Measurements from ENCODE around the gene ECE2.

The ECE2 gene

DNA sequence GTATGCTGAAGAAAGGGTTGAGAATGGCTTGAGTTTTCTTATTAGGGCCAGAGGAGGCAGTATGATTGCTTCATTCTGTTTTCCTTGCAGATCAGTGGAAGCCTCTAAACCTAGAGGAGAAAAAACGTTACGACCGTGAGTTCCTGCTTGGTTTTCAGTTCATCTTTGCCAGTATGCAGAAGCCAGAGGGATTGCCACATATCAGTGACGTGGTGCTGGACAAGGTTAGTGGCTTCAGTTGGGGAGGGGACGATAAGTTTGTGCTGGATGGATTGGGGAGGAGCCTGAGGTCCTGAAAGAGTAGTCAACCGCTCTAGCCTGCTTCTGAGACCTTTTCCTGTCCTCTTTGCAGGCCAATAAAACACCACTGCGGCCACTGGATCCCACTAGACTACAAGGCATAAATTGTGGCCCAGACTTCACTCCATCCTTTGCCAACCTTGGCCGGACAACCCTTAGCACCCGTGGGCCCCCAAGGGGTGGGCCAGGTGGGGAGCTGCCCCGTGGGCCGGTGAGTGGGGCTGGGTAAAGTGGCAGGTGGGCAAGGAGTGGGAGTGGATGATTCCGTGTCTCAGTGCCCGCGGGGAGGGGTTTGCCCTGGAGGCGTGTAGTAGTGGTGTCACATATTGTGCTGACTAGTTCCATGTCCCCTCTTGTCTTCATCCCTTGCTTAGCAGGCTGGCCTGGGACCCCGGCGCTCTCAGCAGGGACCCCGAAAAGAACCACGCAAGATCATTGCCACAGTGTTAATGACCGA lies 47.1 kb downstream of the ECE2 start:
- H3K4me3 ChIP-seq (ENCODE audit: low read length) = no peak overlapping the region
- H3K36me3 ChIP-seq (ENCODE audit: control insufficient read depth, insufficient read depth, low read length) = peaks cover 48% of the 10 kb centered on the region

DNA sequence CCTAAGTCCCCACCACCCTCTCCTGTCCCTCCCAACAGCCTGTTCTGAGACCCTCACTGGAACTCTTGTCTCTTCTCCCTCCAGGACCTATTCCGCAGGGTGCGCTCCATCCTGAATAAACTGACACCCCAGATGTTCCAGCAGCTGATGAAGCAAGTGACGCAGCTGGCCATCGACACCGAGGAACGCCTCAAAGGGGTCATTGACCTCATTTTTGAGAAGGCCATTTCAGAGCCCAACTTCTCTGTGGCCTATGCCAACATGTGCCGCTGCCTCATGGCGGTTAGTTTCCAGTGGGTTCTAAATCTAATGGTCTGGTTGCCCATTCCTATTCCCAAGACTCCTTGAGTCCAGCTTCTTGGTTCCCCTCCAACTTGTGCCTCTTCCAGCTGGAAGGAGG lies 47.9 kb downstream of the ECE2 start:
- H2BK5ac ChIP-seq (ENCODE audit: low read length) = no peak overlapping the region

More for the DNA sequence above, 47.1 kb downstream of the ECE2 start:
- WGBS (ENCODE audit: extremely low coverage, insufficient coverage, low lambda C conversion rate) = no CpG with 5 or more reads among the region's 20 CpGs
- H3K4me2 ChIP-seq (ENCODE audit: low read length) = no peak overlapping the region
- no peaks in the 10 kb centered on the region for H3K27me3 ChIP-seq (ENCODE audit: insufficient read depth, low read length, poor library complexity)
- no peak overlapping the region for H3K27ac ChIP-seq (ENCODE audit: low read depth, low read length)
- no peak overlapping the region for H2BK5ac ChIP-seq (ENCODE audit: low read length)
- no peak overlapping the region for H3K18ac ChIP-seq (ENCODE audit: low read length)
- H3K79me1 ChIP-seq (ENCODE audit: low read length) = peaks cover 24% of the 10 kb centered on the region
- no peak overlapping the region for H4K5ac ChIP-seq (ENCODE audit: low read length)
- H4K8ac ChIP-seq (ENCODE audit: low read depth, low read length) = no peak overlapping the region
- peaks cover 35% of the 10 kb centered on the region for H3K79me2 ChIP-seq (ENCODE audit: control insufficient read depth, insufficient read depth, low read length)
- H3K23ac ChIP-seq (ENCODE audit: low read length) = no peak overlapping the region
- H3K56ac ChIP-seq (ENCODE audit: low read length) = no peak overlapping the region
- no peak overlapping the region for H2BK15ac ChIP-seq (replicated peaks; ENCODE audit: low read depth)
- H3K4me1 ChIP-seq (ENCODE audit: control insufficient read depth, low read depth, low read length) = no peaks in the 10 kb centered on the region
- no peak overlapping the region for H2AK5ac ChIP-seq (ENCODE audit: low read length)
- H3K4ac ChIP-seq (ENCODE audit: low read depth, low read length) = no peak overlapping the region
- no peak overlapping the region for H2BK120ac ChIP-seq (ENCODE audit: low read depth, low read length)
- no peak for DNase-seq
- no peak overlapping the region for H3K9ac ChIP-seq (ENCODE audit: low read length)

DNA sequence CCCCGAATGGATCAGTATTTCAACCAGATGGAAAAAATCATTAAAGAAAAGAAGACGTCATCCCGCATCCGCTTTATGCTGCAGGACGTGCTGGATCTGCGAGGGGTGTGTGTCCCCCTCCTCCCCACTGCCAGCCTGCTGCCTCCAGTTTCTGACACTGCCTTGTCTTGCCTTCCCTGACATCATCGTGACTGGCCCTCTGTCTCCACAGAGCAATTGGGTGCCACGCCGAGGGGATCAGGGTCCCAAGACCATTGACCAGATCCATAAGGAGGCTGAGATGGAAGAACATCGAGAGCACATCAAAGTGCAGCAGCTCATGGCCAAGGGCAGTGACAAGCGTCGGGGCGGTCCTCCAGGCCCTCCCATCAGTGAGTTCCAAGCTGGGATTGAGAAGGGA lies 49.4 kb downstream of the ECE2 start:
- no peak overlapping the region for H3K4me3 ChIP-seq (ENCODE audit: low read length)
- H2BK15ac ChIP-seq (replicated peaks; ENCODE audit: low read depth) = no peak overlapping the region
- no peaks in the 10 kb centered on the region for H3K27me3 ChIP-seq (ENCODE audit: insufficient read depth, low read length, poor library complexity)
- no peak overlapping the region for H3K18ac ChIP-seq (ENCODE audit: low read length)
- no peak overlapping the region for H4K5ac ChIP-seq (ENCODE audit: low read length)
- H3K4me2 ChIP-seq (ENCODE audit: low read length) = no peak overlapping the region
- no peak overlapping the region for H3K23ac ChIP-seq (ENCODE audit: low read length)
- no peak overlapping the region for H2AK5ac ChIP-seq (ENCODE audit: low read length)
- H3K4me1 ChIP-seq (ENCODE audit: control insufficient read depth, low read depth, low read length) = no peaks in the 10 kb centered on the region
- no peak overlapping the region for H3K4ac ChIP-seq (ENCODE audit: low read depth, low read length)
- H3K9ac ChIP-seq (ENCODE audit: low read length) = no peak overlapping the region
- no peak overlapping the region for H4K8ac ChIP-seq (ENCODE audit: low read depth, low read length)
- no peak overlapping the region for H2BK120ac ChIP-seq (ENCODE audit: low read depth, low read length)
- no peak overlapping the region for H3K56ac ChIP-seq (ENCODE audit: low read length)
- no peak for DNase-seq
- H3K79me1 ChIP-seq (ENCODE audit: low read length) = peaks cover 21% of the 10 kb centered on the region
- no peak overlapping the region for H3K27ac ChIP-seq (ENCODE audit: low read depth, low read length)
- H3K79me2 ChIP-seq (ENCODE audit: control insufficient read depth, insufficient read depth, low read length) = peaks cover 15% of the 10 kb centered on the region
- peaks cover 54% of the 10 kb centered on the region for H3K36me3 ChIP-seq (ENCODE audit: control insufficient read depth, insufficient read depth, low read length)
- no CpG with 5 or more reads among the region's 13 CpGs for WGBS (ENCODE audit: extremely low coverage, insufficient coverage, low lambda C conversion rate)
- H2BK5ac ChIP-seq (ENCODE audit: low read length) = no peak overlapping the region

More for the DNA sequence above, 47.9 kb downstream of the ECE2 start:
- H3K4ac ChIP-seq (ENCODE audit: low read depth, low read length) = no peak overlapping the region
- no peak overlapping the region for H2BK15ac ChIP-seq (replicated peaks; ENCODE audit: low read depth)
- no peak overlapping the region for H3K23ac ChIP-seq (ENCODE audit: low read length)
- no peak overlapping the region for H4K8ac ChIP-seq (ENCODE audit: low read depth, low read length)
- peaks cover 28% of the 10 kb centered on the region for H3K79me2 ChIP-seq (ENCODE audit: control insufficient read depth, insufficient read depth, low read length)
- H3K4me2 ChIP-seq (ENCODE audit: low read length) = no peak overlapping the region
- H3K18ac ChIP-seq (ENCODE audit: low read length) = no peak overlapping the region
- H3K9ac ChIP-seq (ENCODE audit: low read length) = no peak overlapping the region
- no peak overlapping the region for H3K56ac ChIP-seq (ENCODE audit: low read length)
- no peaks in the 10 kb centered on the region for H3K27me3 ChIP-seq (ENCODE audit: insufficient read depth, low read length, poor library complexity)
- no peak for DNase-seq
- no peak overlapping the region for H4K5ac ChIP-seq (ENCODE audit: low read length)
- H3K4me3 ChIP-seq (ENCODE audit: low read length) = no peak overlapping the region
- no peaks in the 10 kb centered on the region for H3K4me1 ChIP-seq (ENCODE audit: control insufficient read depth, low read depth, low read length)
- WGBS (ENCODE audit: extremely low coverage, insufficient coverage, low lambda C conversion rate) = no CpG with 5 or more reads among the region's 8 CpGs
- peaks cover 52% of the 10 kb centered on the region for H3K36me3 ChIP-seq (ENCODE audit: control insufficient read depth, insufficient read depth, low read length)
- no peak overlapping the region for H3K27ac ChIP-seq (ENCODE audit: low read depth, low read length)
- H3K79me1 ChIP-seq (ENCODE audit: low read length) = peaks cover 27% of the 10 kb centered on the region
- no peak overlapping the region for H2AK5ac ChIP-seq (ENCODE audit: low read length)
- H2BK120ac ChIP-seq (ENCODE audit: low read depth, low read length) = no peak overlapping the region

DNA sequence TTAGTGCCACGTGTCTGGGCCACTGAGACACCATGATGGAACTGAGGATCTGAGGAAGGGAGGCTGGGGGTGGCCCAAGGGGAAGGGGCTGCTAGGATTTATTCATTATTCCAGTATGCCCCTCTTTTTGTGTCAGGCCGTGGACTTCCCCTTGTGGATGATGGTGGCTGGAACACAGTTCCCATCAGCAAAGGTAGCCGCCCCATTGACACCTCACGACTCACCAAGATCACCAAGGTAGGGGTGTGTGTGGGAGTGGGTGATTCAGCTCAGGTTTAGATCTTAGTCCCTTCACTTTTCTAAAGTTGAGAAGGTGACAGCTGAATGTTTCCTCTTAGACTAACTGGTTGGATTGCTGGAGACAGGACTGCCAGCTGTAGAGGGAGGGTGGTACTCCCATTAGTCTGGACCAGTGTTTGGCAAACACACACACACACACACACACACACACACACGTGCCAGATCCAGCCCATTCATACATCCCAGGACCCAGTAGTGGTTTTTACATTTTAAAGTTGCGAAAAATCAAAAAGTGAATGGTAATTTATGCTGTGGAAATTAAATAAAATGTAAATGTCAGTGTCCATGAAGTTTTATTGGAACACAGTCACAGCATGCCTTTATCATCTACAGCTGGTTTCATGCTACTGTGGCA lies 50.0 kb downstream of the ECE2 start:
- Histone ChIP-seq H3K23ac (ENCODE audit: low read length) (no peak overlapping the region), H4K5ac (ENCODE audit: low read length) (no peak overlapping the region), H3K4me3 (ENCODE audit: low read length) (no peak overlapping the region), H3K27me3 (ENCODE audit: insufficient read depth, low read length, poor library complexity) (no peaks in the 10 kb centered on the region), H3K56ac (ENCODE audit: low read length) (no peak overlapping the region), H3K27ac (ENCODE audit: low read depth, low read length) (no peak overlapping the region), H2BK120ac (ENCODE audit: low read depth, low read length) (no peak overlapping the region), H3K9ac (ENCODE audit: low read length) (no peak overlapping the region), H2BK5ac (ENCODE audit: low read length) (no peak overlapping the region), H2AK5ac (ENCODE audit: low read length) (no peak overlapping the region), H3K79me1 (ENCODE audit: low read length) (peaks cover 20% of the 10 kb centered on the region), H4K8ac (ENCODE audit: low read depth, low read length) (no peak overlapping the region), H2BK15ac (replicated peaks; ENCODE audit: low read depth) (no peak overlapping the region), H3K4ac (ENCODE audit: low read depth, low read length) (no peak overlapping the region), H3K18ac (ENCODE audit: low read length) (no peak overlapping the region), H3K79me2 (ENCODE audit: control insufficient read depth, insufficient read depth, low read length) (peaks cover 11% of the 10 kb centered on the region), H3K4me2 (ENCODE audit: low read length) (no peak overlapping the region), H3K36me3 (ENCODE audit: control insufficient read depth, insufficient read depth, low read length) (peaks cover 54% of the 10 kb centered on the region), H3K4me1 (ENCODE audit: control insufficient read depth, low read depth, low read length) (no peaks in the 10 kb centered on the region)
- no CpG with 5 or more reads among the region's 6 CpGs for WGBS (ENCODE audit: extremely low coverage, insufficient coverage, low lambda C conversion rate)
- no peak for DNase-seq

DNA sequence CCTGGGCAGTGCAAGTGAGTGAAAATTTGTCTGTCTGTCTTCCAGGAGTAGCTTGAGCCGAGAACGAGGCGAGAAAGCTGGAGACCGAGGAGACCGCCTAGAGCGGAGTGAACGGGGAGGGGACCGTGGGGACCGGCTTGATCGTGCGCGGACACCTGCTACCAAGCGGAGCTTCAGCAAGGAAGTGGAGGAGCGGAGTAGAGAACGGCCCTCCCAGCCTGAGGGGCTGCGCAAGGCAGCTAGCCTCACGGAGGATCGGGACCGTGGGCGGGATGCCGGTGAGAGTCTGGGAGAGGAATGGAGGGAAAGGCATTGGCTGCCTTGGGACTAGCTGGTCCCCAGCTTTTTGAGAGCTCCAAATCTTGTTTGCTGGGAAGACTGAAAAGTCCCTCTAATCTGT lies 51.3 kb downstream of the ECE2 start:
- Histone ChIP-seq H3K23ac (ENCODE audit: low read length) (no peak overlapping the region), H3K79me1 (ENCODE audit: low read length) (peaks cover 13% of the 10 kb centered on the region), H3K36me3 (ENCODE audit: control insufficient read depth, insufficient read depth, low read length) (peaks cover 59% of the 10 kb centered on the region), H3K27ac (ENCODE audit: low read depth, low read length) (no peak overlapping the region), H4K8ac (ENCODE audit: low read depth, low read length) (no peak overlapping the region), H3K27me3 (ENCODE audit: insufficient read depth, low read length, poor library complexity) (no peaks in the 10 kb centered on the region), H2AK5ac (ENCODE audit: low read length) (no peak overlapping the region), H2BK5ac (ENCODE audit: low read length) (no peak overlapping the region), H3K4me1 (ENCODE audit: control insufficient read depth, low read depth, low read length) (no peaks in the 10 kb centered on the region), H3K18ac (ENCODE audit: low read length) (no peak overlapping the region), H3K4me2 (ENCODE audit: low read length) (no peak overlapping the region), H2BK120ac (ENCODE audit: low read depth, low read length) (no peak overlapping the region), H3K56ac (ENCODE audit: low read length) (no peak overlapping the region), H3K4ac (ENCODE audit: low read depth, low read length) (no peak overlapping the region), H2BK15ac (replicated peaks; ENCODE audit: low read depth) (no peak overlapping the region), H4K5ac (ENCODE audit: low read length) (no peak overlapping the region), H3K4me3 (ENCODE audit: low read length) (no peak overlapping the region), H3K79me2 (ENCODE audit: control insufficient read depth, insufficient read depth, low read length) (peaks cover 5% of the 10 kb centered on the region), H3K9ac (ENCODE audit: low read length) (no peak overlapping the region)
- WGBS (ENCODE audit: extremely low coverage, insufficient coverage, low lambda C conversion rate) = no CpG with 5 or more reads among the region's 21 CpGs
- DNase-seq = no peak
